Suprapubic skin (tissue), 4 donors: ENCODE results near the gene RASD2.

Source experiments
- EP300 ChIP-seq: sonication (generic); formaldehyde crosslinking; IDR thresholded peaks from one replicate; pipeline ENCODE4 v1.6.1; 2017; ENCODE audit warnings: antibody characterized with exemption
- POLR2A ChIP-seq, 2 donors: fragments of 450-650 bp; IDR thresholded peaks; one replicate each; pipeline ENCODE4 v1.6.1; 2017; ENCODE audit warnings: antibody characterized with exemption in 2 of 2, mild to moderate bottlenecking in 2 of 2, moderate library complexity in 2 of 2
- POLR2AphosphoS5 ChIP-seq, 3 donors: sonication (generic); formaldehyde crosslinking; IDR thresholded peaks; one replicate each; pipeline ENCODE4 v1.6.1; 2017; ENCODE audit warnings: antibody characterized with exemption in 3 of 3
- TF ChIP-seq, protein P1 (sequence below), 2 donors: fragments of 200-600 bp in 1 of 2; fragments of 450-650 bp in 1 of 2; sonication (generic) in 1 of 2; IDR thresholded peaks; one replicate each; pipeline ENCODE4 v1.5.1; 2016 to 2019; ENCODE audit warnings: antibody characterized with exemption in 2 of 2, mild to moderate bottlenecking in 1 of 2, moderate library complexity in 1 of 2

DNA sequence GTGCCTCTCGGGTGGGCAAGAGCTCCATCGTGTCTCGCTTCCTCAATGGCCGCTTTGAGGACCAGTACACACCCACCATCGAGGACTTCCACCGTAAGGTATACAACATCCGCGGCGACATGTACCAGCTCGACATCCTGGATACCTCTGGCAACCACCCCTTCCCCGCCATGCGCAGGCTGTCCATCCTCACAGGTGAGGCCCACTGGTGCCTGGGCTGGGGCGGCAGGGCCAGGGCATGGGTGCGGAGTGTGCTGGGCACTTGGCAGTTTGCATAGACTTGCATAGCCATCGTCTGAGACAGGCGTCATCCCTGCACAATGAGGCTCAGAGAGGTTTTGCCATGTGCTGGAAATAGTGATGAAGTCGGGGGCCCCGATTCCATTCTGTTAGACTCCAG, 6.3 kb downstream of the RASD2 start:
- TF ChIP-seq, protein P1, sequence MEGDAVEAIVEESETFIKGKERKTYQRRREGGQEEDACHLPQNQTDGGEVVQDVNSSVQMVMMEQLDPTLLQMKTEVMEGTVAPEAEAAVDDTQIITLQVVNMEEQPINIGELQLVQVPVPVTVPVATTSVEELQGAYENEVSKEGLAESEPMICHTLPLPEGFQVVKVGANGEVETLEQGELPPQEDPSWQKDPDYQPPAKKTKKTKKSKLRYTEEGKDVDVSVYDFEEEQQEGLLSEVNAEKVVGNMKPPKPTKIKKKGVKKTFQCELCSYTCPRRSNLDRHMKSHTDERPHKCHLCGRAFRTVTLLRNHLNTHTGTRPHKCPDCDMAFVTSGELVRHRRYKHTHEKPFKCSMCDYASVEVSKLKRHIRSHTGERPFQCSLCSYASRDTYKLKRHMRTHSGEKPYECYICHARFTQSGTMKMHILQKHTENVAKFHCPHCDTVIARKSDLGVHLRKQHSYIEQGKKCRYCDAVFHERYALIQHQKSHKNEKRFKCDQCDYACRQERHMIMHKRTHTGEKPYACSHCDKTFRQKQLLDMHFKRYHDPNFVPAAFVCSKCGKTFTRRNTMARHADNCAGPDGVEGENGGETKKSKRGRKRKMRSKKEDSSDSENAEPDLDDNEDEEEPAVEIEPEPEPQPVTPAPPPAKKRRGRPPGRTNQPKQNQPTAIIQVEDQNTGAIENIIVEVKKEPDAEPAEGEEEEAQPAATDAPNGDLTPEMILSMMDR (IDR thresholded peaks at IDR 0.05): no peak
- TF ChIP-seq POLR2A (IDR thresholded peaks at IDR 0.05) (no peak), POLR2AphosphoS5 (IDR thresholded peaks at IDR 0.05) (no peak), EP300 (no peak)
